Gastroesophageal sphincter (tissue), 3 donors: ENCODE data around the gene ADGRD1.

ENCODE experiments used
- EP300 ChIP-seq: sonication (generic); formaldehyde crosslinking; IDR thresholded peaks from one replicate; pipeline ENCODE4 v1.6.1; 2017; ENCODE audit warnings: antibody characterized with exemption, mild to moderate bottlenecking
- POLR2AphosphoS5 ChIP-seq: sonication (generic); formaldehyde crosslinking; IDR thresholded peaks from one replicate; pipeline ENCODE4 v1.6.1; 2017; ENCODE audit warnings: antibody characterized with exemption
- TF ChIP-seq, protein P1 (sequence below), 4 experiments: fragments of 200-600 bp in 2 of 4; fragments of 450-650 bp in 2 of 4; sonication (generic) in 1 of 4; IDR thresholded peaks; one replicate each; pipeline ENCODE4 v1.5.1; 2017 to 2019; ENCODE audit warnings: antibody characterized with exemption in 4 of 4, mild to moderate bottlenecking in 2 of 4, moderate library complexity in 2 of 4

DNA sequence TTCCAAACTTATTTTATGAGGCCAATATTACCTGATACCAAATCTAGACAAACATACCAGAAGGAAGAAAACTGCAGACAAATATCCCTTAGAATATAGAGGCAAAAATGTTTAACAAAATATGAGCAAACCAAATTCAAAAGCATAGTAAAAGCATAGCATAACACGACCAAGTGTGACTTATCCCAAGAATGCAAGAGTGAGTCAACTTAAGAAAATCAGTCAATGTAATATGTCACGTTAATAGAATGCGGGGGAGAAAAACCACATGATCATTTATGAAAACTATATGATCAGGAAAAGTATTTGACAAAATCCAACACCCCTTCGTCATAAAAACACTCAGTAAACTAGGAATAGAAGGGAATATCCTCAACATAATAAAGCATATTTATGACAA, 217.3 kb downstream of the ADGRD1 start:
- TF ChIP-seq, protein P1, sequence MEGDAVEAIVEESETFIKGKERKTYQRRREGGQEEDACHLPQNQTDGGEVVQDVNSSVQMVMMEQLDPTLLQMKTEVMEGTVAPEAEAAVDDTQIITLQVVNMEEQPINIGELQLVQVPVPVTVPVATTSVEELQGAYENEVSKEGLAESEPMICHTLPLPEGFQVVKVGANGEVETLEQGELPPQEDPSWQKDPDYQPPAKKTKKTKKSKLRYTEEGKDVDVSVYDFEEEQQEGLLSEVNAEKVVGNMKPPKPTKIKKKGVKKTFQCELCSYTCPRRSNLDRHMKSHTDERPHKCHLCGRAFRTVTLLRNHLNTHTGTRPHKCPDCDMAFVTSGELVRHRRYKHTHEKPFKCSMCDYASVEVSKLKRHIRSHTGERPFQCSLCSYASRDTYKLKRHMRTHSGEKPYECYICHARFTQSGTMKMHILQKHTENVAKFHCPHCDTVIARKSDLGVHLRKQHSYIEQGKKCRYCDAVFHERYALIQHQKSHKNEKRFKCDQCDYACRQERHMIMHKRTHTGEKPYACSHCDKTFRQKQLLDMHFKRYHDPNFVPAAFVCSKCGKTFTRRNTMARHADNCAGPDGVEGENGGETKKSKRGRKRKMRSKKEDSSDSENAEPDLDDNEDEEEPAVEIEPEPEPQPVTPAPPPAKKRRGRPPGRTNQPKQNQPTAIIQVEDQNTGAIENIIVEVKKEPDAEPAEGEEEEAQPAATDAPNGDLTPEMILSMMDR (IDR thresholded peaks at IDR 0.05) = no peak
- TF ChIP-seq POLR2AphosphoS5 = no peak
- no peak for TF ChIP-seq EP300
